GM12878 (cell line): ENCODE data around the gene ZNF785. TPM values are rescaled to one million over a fixed set of nuclear protein-coding genes. Genes with fewer than 3 reads are reported as not detected.
A peak's percentile ranks its signal among the peaks of the same experiment; 100 is the strongest.

Source experiments
- CHD1 ChIP-seq: IDR thresholded peaks from 2 replicates; pipeline ENCODE4 v1.6.1; 2012; ENCODE audit warnings: low read depth, low read length, improper control_type of control experiment
- CREB1 ChIP-seq: IDR thresholded peaks from 2 replicates; pipeline ENCODE4 v1.6.1; 2012; ENCODE audit warnings: low read depth, mild to moderate bottlenecking, inconsistent platforms
- DPF2 ChIP-seq: fragments of 450-650 bp; IDR thresholded peaks from 2 replicates; pipeline ENCODE4 v1.6.1; 2017; ENCODE audit warnings: mild to moderate bottlenecking
- GATAD2B ChIP-seq: fragments of 450-650 bp; conservative IDR thresholded peaks from 2 replicates; pipeline ENCODE4 v1.6.1; 2017; ENCODE audit warnings: low read depth, mild to moderate bottlenecking, moderate library complexity
- NFXL1 ChIP-seq: fragments of 450-650 bp; IDR thresholded peaks from 2 replicates; pipeline ENCODE4 v1.6.1; 2017; ENCODE audit warnings: antibody characterized with exemption, mild to moderate bottlenecking, borderline replicate concordance
- RAD51 ChIP-seq: fragments of 450-650 bp; IDR thresholded peaks from 2 replicates; pipeline ENCODE4 v1.6.1; 2016; ENCODE audit warnings: moderate library complexity, mild to moderate bottlenecking, inconsistent platforms
- TAF1 ChIP-seq: IDR thresholded peaks from 2 replicates; pipeline ENCODE4 v1.6.1; 2011; ENCODE audit warnings: mild to moderate bottlenecking, low read depth, low read length, borderline replicate concordance
- ZNF622 ChIP-seq: fragments of 450-650 bp; IDR thresholded peaks from 2 replicates; pipeline ENCODE4 v1.6.1; 2017; ENCODE audit warnings: mild to moderate bottlenecking, inconsistent platforms
- ZSCAN29 ChIP-seq: fragments of 450-650 bp; IDR thresholded peaks from 2 replicates; pipeline ENCODE4 v1.6.1; 2017; ENCODE audit warnings: mild to moderate bottlenecking, moderate library complexity
- ZZZ3 ChIP-seq: IDR thresholded peaks from 2 replicates; pipeline ENCODE4 v1.6.1; 2011; ENCODE audit warnings: low read depth; ENCODE audit not compliant: control insufficient read depth, insufficient read length
- polyA plus RNA-seq, 11 experiments: library from polyadenylated mRNA; depleted of rRNA in 4 of 11; unstranded in 6 of 11; stranded (reverse) in 5 of 11; fragments of >200 nt; fragmentation: Nextera tagmentation in 4 of 11; fragmentation: Illumina TruSeq in 1 of 11; extraction: Ambion mirVana in 4 of 11; extraction: Trizol in 1 of 11; gene quantifications; 1 replicate in 1 of 11; 2 replicates in 10 of 11; pipeline versions ENCODE4 v1.2.1 to v1.2.3, GENCODE V29; 2011 to 2016; ENCODE audit warnings: inconsistent platforms in 2 of 11, missing spikeins in 2 of 11, low read depth in 1 of 11
- total RNA-seq, 4 experiments: library from RNA; depleted of rRNA in 3 of 4; stranded (reverse); fragments of >200 nt in 3 of 4; fragmentation: Illumina TruSeq in 1 of 4; extraction: Trizol in 1 of 4; gene quantifications; 2 replicates each; pipeline versions ENCODE4 v1.2.1 to v1.2.3, GENCODE V29; 2013 to 2021
- TF ChIP-seq, protein P1 (sequence below): fragments of 450-650 bp; IDR thresholded peaks from 2 replicates; pipeline ENCODE4 v1.6.1; 2014; ENCODE audit warnings: mild to moderate bottlenecking
- TF ChIP-seq, protein P2 (sequence below): IDR thresholded peaks from 2 replicates; pipeline ENCODE4 v1.6.1; 2012; ENCODE audit warnings: low read depth, low read length, improper control_type of control experiment
- TF ChIP-seq, protein P3 (sequence below): fragments of 450-650 bp; IDR thresholded peaks from 2 replicates; pipeline ENCODE4 v1.6.1; 2016; ENCODE audit warnings: mild to moderate bottlenecking
- TF ChIP-seq, protein P4 (sequence below): fragments of 450-650 bp; IDR thresholded peaks from 2 replicates; pipeline ENCODE4 v1.6.1; 2017; ENCODE audit warnings: low read depth, mild to moderate bottlenecking, moderate library complexity
- TF ChIP-seq, protein P5 (sequence below): fragments of 450-650 bp; IDR thresholded peaks from 2 replicates; pipeline ENCODE4 v1.6.1; 2016; ENCODE audit warnings: mild to moderate bottlenecking
- TF ChIP-seq, protein P6 (sequence below): fragments of 450-650 bp; IDR thresholded peaks from 2 replicates; pipeline ENCODE4 v1.6.1; 2016; ENCODE audit warnings: mild to moderate bottlenecking, moderate library complexity, borderline replicate concordance
- TF ChIP-seq, protein P7 (sequence below), 3 experiments: IDR thresholded peaks in 2 of 3; conservative IDR thresholded peaks in 1 of 3; 2 replicates each; pipeline ENCODE4 v1.5.1; 2011; ENCODE audit warnings: low read depth in 3 of 3, low read length in 3 of 3, mild to moderate bottlenecking in 3 of 3, control low read depth in 2 of 3, moderate library complexity in 2 of 3, inconsistent platforms in 1 of 3, mixed read lengths in 1 of 3; ENCODE audit not compliant: control insufficient read depth in 2 of 3, insufficient read depth in 1 of 3; ENCODE audit errors: extremely low read depth in 1 of 3

ZNF785 gene
- total and polyA plus RNA-seq, 10 of the 15 experiments (the other 5 are each of a cell fraction or from before 2014, with no cell fraction given): 0.87 to 11.5 (median 7.5) TPM

DNA sequence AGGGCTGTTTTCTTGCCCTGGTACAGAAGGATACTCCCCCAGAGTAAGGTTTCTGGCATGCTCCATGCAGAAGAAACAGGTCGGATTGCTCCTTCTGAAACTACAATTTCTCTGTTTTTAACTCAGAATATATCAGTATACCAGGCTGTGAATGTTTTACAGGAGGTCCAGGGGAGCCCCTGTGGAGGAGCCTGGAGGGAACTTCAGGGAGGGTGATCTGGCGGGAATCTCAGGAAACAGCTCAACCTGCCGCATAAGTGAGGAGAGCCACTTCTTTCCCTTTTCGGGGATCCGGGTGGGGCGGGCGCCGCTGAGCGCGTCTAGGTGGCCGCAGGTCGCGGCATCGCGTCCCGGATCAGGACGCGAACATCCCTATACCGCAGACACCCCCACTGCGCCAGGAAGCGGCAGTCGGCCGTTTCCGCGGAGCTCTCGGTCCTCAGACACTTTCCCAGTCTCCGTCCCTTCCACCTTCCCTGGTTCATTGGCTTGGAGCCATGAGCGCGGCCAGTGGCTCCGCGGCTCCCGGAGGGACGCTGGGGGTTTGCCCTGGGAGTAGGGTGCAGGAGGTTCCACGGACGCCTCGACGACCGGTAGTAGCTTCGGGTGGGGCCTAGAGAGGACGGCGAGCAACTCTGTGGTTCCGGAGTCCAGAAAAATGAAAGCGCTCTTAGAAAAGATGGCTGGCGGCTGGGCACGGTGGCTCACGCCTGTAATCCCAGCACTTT is 24.2 kb downstream of the ZNF785 start (continued):
- TF ChIP-seq, protein P1, sequence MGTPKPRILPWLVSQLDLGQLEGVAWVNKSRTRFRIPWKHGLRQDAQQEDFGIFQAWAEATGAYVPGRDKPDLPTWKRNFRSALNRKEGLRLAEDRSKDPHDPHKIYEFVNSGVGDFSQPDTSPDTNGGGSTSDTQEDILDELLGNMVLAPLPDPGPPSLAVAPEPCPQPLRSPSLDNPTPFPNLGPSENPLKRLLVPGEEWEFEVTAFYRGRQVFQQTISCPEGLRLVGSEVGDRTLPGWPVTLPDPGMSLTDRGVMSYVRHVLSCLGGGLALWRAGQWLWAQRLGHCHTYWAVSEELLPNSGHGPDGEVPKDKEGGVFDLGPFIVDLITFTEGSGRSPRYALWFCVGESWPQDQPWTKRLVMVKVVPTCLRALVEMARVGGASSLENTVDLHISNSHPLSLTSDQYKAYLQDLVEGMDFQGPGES: no peak
- peak; percentile 59; the same call in 1 of the 2 replicates for TF ChIP-seq TAF1
- 0 out of 2 replicates have a peak, but pooled peaks have one; percentile 42 for TF ChIP-seq DPF2
- no peak for TF ChIP-seq RAD51
- TF ChIP-seq, protein P2, sequence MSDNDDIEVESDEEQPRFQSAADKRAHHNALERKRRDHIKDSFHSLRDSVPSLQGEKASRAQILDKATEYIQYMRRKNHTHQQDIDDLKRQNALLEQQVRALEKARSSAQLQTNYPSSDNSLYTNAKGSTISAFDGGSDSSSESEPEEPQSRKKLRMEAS: no peak
- TF ChIP-seq, protein P3, sequence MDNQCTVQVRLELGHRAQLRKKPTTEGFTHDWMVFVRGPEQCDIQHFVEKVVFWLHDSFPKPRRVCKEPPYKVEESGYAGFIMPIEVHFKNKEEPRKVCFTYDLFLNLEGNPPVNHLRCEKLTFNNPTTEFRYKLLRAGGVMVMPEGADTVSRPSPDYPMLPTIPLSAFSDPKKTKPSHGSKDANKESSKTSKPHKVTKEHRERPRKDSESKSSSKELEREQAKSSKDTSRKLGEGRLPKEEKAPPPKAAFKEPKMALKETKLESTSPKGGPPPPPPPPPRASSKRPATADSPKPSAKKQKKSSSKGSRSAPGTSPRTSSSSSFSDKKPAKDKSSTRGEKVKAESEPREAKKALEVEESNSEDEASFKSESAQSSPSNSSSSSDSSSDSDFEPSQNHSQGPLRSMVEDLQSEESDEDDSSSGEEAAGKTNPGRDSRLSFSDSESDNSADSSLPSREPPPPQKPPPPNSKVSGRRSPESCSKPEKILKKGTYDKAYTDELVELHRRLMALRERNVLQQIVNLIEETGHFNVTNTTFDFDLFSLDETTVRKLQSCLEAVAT: no peak
- TF ChIP-seq CHD1: no peak
- no peak for TF ChIP-seq GATAD2B
- TF ChIP-seq, protein P4, sequence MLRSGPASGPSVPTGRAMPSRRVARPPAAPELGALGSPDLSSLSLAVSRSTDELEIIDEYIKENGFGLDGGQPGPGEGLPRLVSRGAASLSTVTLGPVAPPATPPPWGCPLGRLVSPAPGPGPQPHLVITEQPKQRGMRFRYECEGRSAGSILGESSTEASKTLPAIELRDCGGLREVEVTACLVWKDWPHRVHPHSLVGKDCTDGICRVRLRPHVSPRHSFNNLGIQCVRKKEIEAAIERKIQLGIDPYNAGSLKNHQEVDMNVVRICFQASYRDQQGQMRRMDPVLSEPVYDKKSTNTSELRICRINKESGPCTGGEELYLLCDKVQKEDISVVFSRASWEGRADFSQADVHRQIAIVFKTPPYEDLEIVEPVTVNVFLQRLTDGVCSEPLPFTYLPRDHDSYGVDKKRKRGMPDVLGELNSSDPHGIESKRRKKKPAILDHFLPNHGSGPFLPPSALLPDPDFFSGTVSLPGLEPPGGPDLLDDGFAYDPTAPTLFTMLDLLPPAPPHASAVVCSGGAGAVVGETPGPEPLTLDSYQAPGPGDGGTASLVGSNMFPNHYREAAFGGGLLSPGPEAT: peak; percentile 44; the same call in 1 of the 2 replicates
- TF ChIP-seq ZNF622: no peak
- TF ChIP-seq ZZZ3: no peak
- TF ChIP-seq, protein P5, sequence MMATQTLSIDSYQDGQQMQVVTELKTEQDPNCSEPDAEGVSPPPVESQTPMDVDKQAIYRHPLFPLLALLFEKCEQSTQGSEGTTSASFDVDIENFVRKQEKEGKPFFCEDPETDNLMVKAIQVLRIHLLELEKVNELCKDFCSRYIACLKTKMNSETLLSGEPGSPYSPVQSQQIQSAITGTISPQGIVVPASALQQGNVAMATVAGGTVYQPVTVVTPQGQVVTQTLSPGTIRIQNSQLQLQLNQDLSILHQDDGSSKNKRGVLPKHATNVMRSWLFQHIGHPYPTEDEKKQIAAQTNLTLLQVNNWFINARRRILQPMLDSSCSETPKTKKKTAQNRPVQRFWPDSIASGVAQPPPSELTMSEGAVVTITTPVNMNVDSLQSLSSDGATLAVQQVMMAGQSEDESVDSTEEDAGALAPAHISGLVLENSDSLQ: no peak
- TF ChIP-seq, protein P6, sequence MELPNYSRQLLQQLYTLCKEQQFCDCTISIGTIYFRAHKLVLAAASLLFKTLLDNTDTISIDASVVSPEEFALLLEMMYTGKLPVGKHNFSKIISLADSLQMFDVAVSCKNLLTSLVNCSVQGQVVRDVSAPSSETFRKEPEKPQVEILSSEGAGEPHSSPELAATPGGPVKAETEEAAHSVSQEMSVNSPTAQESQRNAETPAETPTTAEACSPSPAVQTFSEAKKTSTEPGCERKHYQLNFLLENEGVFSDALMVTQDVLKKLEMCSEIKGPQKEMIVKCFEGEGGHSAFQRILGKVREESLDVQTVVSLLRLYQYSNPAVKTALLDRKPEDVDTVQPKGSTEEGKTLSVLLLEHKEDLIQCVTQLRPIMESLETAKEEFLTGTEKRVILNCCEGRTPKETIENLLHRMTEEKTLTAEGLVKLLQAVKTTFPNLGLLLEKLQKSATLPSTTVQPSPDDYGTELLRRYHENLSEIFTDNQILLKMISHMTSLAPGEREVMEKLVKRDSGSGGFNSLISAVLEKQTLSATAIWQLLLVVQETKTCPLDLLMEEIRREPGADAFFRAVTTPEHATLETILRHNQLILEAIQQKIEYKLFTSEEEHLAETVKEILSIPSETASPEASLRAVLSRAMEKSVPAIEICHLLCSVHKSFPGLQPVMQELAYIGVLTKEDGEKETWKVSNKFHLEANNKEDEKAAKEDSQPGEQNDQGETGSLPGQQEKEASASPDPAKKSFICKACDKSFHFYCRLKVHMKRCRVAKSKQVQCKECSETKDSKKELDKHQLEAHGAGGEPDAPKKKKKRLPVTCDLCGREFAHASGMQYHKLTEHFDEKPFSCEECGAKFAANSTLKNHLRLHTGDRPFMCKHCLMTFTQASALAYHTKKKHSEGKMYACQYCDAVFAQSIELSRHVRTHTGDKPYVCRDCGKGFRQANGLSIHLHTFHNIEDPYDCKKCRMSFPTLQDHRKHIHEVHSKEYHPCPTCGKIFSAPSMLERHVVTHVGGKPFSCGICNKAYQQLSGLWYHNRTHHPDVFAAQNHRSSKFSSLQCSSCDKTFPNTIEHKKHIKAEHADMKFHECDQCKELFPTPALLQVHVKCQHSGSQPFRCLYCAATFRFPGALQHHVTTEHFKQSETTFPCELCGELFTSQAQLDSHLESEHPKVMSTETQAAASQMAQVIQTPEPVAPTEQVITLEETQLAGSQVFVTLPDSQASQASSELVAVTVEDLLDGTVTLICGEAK: peak; percentile 51; the same call in 1 of the 2 replicates
- no peak for TF ChIP-seq CREB1
- no peak for TF ChIP-seq ZSCAN29
- TF ChIP-seq, protein P7, sequence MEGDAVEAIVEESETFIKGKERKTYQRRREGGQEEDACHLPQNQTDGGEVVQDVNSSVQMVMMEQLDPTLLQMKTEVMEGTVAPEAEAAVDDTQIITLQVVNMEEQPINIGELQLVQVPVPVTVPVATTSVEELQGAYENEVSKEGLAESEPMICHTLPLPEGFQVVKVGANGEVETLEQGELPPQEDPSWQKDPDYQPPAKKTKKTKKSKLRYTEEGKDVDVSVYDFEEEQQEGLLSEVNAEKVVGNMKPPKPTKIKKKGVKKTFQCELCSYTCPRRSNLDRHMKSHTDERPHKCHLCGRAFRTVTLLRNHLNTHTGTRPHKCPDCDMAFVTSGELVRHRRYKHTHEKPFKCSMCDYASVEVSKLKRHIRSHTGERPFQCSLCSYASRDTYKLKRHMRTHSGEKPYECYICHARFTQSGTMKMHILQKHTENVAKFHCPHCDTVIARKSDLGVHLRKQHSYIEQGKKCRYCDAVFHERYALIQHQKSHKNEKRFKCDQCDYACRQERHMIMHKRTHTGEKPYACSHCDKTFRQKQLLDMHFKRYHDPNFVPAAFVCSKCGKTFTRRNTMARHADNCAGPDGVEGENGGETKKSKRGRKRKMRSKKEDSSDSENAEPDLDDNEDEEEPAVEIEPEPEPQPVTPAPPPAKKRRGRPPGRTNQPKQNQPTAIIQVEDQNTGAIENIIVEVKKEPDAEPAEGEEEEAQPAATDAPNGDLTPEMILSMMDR (IDR thresholded peaks at IDR 0.05 in 2 of 3, conservative IDR thresholded peaks at IDR 0.05 in 1 of 3; ENCODE audit: control insufficient read depth in 2 of 3, extremely low read depth in 1 of 3, insufficient read depth in 1 of 3, low read depth in 3 of 3, low read length in 3 of 3): no peak
- TF ChIP-seq NFXL1: no peak
